ENCODE measurements around the gene NNT. TPM values are rescaled to one million over a fixed set of nuclear protein-coding genes. Genes with fewer than 3 reads are reported as not detected.

Gene NNT
- total and polyA plus RNA-seq, 10 of the 15 experiments (the other 5 are each of a cell fraction or from before 2014, with no cell fraction given): 20.8 to 73.1 (median 51.9) TPM

DNA sequence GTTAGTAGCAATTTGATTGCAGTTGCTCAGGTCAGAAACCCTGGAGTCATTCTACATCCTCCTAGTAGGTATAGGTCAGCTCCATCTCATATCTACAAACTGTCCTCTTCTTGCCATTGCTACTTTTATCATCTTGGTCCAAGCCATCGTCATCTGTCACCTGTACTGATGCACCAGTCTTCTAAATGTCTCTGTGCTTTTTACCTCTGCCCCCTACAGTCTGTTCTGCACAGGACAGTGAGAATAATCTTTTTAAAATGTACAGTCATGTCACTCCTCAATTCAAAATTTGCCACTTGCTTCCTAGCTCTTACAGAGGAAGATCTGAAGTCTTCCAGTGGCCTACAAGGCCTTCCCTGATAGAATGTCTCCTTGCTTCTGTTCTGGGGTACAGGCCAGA is 6.8 kb downstream of the NNT start:
- BruUV-seq (replicated peaks): no TSS peak
- ChIA-PET SMC1A (ENCODE audit: uncharacterized antibody, unreplicated experiment) (interaction anchor here (0.5 to 2.8 kb wide), 8 partner anchors 9 to 763 kb away, joined by 3 to 8 read pairs (median 6); no protein-coding TSS in a partner anchor), RAD21 (ENCODE audit: unreplicated experiment) (interaction anchor here (0.9 to 3.5 kb wide), 3 partner anchors 50 to 95 kb away, joined by 3 to 15 read pairs (median 4); partner anchors contain the start of gene C5orf34)
- peak; percentile 56 for TF ChIP-seq RAD21 (IDR thresholded peaks at IDR 0.05; ENCODE audit: insufficient read depth, low read depth, low read length)
- no peak for TF ChIP-seq JUNB (IDR thresholded peaks at IDR 0.05)
- no peak for TF ChIP-seq EZH2 (IDR thresholded peaks at IDR 0.05; ENCODE audit: borderline replicate concordance, control insufficient read depth, low read depth, low read length)
- TF ChIP-seq, protein P1, sequence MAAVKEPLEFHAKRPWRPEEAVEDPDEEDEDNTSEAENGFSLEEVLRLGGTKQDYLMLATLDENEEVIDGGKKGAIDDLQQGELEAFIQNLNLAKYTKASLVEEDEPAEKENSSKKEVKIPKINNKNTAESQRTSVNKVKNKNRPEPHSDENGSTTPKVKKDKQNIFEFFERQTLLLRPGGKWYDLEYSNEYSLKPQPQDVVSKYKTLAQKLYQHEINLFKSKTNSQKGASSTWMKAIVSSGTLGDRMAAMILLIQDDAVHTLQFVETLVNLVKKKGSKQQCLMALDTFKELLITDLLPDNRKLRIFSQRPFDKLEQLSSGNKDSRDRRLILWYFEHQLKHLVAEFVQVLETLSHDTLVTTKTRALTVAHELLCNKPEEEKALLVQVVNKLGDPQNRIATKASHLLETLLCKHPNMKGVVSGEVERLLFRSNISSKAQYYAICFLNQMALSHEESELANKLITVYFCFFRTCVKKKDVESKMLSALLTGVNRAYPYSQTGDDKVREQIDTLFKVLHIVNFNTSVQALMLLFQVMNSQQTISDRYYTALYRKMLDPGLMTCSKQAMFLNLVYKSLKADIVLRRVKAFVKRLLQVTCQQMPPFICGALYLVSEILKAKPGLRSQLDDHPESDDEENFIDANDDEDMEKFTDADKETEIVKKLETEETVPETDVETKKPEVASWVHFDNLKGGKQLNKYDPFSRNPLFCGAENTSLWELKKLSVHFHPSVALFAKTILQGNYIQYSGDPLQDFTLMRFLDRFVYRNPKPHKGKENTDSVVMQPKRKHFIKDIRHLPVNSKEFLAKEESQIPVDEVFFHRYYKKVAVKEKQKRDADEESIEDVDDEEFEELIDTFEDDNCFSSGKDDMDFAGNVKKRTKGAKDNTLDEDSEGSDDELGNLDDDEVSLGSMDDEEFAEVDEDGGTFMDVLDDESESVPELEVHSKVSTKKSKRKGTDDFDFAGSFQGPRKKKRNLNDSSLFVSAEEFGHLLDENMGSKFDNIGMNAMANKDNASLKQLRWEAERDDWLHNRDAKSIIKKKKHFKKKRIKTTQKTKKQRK (IDR thresholded peaks at IDR 0.05; ENCODE audit: low read depth, low read length): no peak
- TF ChIP-seq, protein P2, sequence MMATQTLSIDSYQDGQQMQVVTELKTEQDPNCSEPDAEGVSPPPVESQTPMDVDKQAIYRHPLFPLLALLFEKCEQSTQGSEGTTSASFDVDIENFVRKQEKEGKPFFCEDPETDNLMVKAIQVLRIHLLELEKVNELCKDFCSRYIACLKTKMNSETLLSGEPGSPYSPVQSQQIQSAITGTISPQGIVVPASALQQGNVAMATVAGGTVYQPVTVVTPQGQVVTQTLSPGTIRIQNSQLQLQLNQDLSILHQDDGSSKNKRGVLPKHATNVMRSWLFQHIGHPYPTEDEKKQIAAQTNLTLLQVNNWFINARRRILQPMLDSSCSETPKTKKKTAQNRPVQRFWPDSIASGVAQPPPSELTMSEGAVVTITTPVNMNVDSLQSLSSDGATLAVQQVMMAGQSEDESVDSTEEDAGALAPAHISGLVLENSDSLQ (IDR thresholded peaks at IDR 0.05): peak; percentile 49; the same call in 1 of the 2 replicates
- TF ChIP-seq, protein P3, sequence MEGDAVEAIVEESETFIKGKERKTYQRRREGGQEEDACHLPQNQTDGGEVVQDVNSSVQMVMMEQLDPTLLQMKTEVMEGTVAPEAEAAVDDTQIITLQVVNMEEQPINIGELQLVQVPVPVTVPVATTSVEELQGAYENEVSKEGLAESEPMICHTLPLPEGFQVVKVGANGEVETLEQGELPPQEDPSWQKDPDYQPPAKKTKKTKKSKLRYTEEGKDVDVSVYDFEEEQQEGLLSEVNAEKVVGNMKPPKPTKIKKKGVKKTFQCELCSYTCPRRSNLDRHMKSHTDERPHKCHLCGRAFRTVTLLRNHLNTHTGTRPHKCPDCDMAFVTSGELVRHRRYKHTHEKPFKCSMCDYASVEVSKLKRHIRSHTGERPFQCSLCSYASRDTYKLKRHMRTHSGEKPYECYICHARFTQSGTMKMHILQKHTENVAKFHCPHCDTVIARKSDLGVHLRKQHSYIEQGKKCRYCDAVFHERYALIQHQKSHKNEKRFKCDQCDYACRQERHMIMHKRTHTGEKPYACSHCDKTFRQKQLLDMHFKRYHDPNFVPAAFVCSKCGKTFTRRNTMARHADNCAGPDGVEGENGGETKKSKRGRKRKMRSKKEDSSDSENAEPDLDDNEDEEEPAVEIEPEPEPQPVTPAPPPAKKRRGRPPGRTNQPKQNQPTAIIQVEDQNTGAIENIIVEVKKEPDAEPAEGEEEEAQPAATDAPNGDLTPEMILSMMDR (IDR thresholded peaks at IDR 0.05 in 2 of 3, conservative IDR thresholded peaks at IDR 0.05 in 1 of 3; ENCODE audit: control insufficient read depth in 2 of 3, extremely low read depth in 1 of 3, insufficient read depth in 1 of 3, low read depth in 3 of 3, low read length in 3 of 3): peak; percentile 42 to 59 (median 54); a peak in 5 of 6 replicates
- TF ChIP-seq SMC3 (IDR thresholded peaks at IDR 0.05; ENCODE audit: borderline replicate concordance, low read length): peak; percentile 33; the same call in 1 of the 2 replicates
- TF ChIP-seq, protein P4, sequence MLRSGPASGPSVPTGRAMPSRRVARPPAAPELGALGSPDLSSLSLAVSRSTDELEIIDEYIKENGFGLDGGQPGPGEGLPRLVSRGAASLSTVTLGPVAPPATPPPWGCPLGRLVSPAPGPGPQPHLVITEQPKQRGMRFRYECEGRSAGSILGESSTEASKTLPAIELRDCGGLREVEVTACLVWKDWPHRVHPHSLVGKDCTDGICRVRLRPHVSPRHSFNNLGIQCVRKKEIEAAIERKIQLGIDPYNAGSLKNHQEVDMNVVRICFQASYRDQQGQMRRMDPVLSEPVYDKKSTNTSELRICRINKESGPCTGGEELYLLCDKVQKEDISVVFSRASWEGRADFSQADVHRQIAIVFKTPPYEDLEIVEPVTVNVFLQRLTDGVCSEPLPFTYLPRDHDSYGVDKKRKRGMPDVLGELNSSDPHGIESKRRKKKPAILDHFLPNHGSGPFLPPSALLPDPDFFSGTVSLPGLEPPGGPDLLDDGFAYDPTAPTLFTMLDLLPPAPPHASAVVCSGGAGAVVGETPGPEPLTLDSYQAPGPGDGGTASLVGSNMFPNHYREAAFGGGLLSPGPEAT (IDR thresholded peaks at IDR 0.05; ENCODE audit: low read depth): no peak
- TF ChIP-seq BMI1 (IDR thresholded peaks at IDR 0.05; ENCODE audit: borderline replicate concordance): no peak
- no peak for TF ChIP-seq HDGF (IDR thresholded peaks at IDR 0.05)
- TF ChIP-seq GABPA (IDR thresholded peaks at IDR 0.05; ENCODE audit: low read depth): no peak
- TF ChIP-seq, protein P5, sequence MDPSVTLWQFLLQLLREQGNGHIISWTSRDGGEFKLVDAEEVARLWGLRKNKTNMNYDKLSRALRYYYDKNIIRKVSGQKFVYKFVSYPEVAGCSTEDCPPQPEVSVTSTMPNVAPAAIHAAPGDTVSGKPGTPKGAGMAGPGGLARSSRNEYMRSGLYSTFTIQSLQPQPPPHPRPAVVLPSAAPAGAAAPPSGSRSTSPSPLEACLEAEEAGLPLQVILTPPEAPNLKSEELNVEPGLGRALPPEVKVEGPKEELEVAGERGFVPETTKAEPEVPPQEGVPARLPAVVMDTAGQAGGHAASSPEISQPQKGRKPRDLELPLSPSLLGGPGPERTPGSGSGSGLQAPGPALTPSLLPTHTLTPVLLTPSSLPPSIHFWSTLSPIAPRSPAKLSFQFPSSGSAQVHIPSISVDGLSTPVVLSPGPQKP (IDR thresholded peaks at IDR 0.05; ENCODE audit: low read depth, low read length): no peak

More for the DNA sequence above, 6.8 kb downstream of the NNT start:
- Histone ChIP-seq H3K4me1 (ENCODE audit: control insufficient read depth, insufficient read depth, low read length) (no peaks in the 10 kb centered on the region), H3K36me3 (ENCODE audit: control insufficient read depth in 2 of 2, insufficient read depth in 2 of 2, low read length in 1 of 2) (peaks cover 0 to 34% of the 10 kb centered on the region in 2 experiments; a peak in 2 of 4 replicates), H3K79me2 (ENCODE audit: control insufficient read depth, insufficient read depth, low read length) (peaks cover 9% of the 10 kb centered on the region), H3K4me3 (no peak overlapping the region), H3K9ac (ENCODE audit: control insufficient read depth, insufficient read depth, low read length) (no peak overlapping the region), H3K27ac (ENCODE audit: control insufficient read depth, insufficient read depth) (no peak overlapping the region), H4K20me1 (ENCODE audit: control insufficient read depth, insufficient read depth) (no peaks in the 10 kb centered on the region), H3K4me2 (ENCODE audit: control insufficient read depth, insufficient read depth) (no peak overlapping the region), H3K9me3 (replicated peaks; ENCODE audit: control insufficient read depth, insufficient read depth, low read length) (peaks cover 2% of the 10 kb centered on the region), H2AFZ (ENCODE audit: control insufficient read depth, low read depth, low read length) (no peak overlapping the region), H3K27me3 (replicated peaks in 1 of 2; ENCODE audit: control insufficient read depth in 2 of 2, insufficient read depth in 2 of 2, low read length in 1 of 2) (no peaks in the 10 kb centered on the region)
- ChIA-PET CTCF (interaction anchor here (0.7 to 6.0 kb wide), 20 partner anchors 10 to 701 kb away, joined by 3 to 44 read pairs (median 4); partner anchors contain the start of gene TMEM267), POLR2A (interaction anchor here (0.6 to 1.4 kb wide), 2 partner anchors 9 to 36 kb away, joined by 3 to 4 read pairs; no protein-coding TSS in a partner anchor)
- FAIRE-seq (peak; percentile 92), ATAC-seq (peak; percentile 96), DNase-seq (ENCODE audit: low read depth, low spot score) (no peak)
- intact Hi-C loops (cut with micrococcal nuclease; ENCODE audit: unreplicated experiment) (loop anchor here (10.0 kb wide), 3 partner anchors 125 to 1685 kb away; partner anchors contain the start of genes FBXO4 and TMEM267), in situ Hi-C loops (cut with MboI) (loop anchor here (25.0 kb wide), 1 partner anchor 1697 kb away; the partner anchor contains the start of gene RIMOC1)
- WGBS (ENCODE audit: insufficient coverage, insufficient replicate concordance, low lambda C conversion rate, missing lambda C conversion rate): 5% methylated on average over 1 of the region's 1 CpG

Data from GM12878 (cell line).